GM23338 (cell line): Measurements from ENCODE around the gene TUFT1. TPM values are rescaled to one million over a fixed set of nuclear protein-coding genes. Genes with fewer than 3 reads are reported as not detected.
A peak's percentile ranks its signal among the peaks of the same experiment; 100 is the strongest.

Source experiments
- ATAC-seq: fragments of 200-7000 bp; cut with Tn5 transposase; 3 replicates; pipeline ENCODE4 v1.9.1; 2020
- DNase-seq: peaks from one replicate; pipeline ENCODE4 v3.0.0-alpha.2; 2015; ENCODE audit warnings: low spot score
- H2AFZ ChIP-seq: fragments of 200-600 bp; sonication (generic); 2 replicates; pipeline ENCODE4 v1.8.0; 2016; ENCODE audit warnings: antibody characterized with exemption, mild to moderate bottlenecking, moderate library complexity
- H3F3A ChIP-seq: fragments of 200-600 bp; sonication (generic); replicated peaks from 2 replicates; pipeline ENCODE4 v1.8.0; 2017; ENCODE audit warnings: antibody characterized with exemption, mixed run types, low read depth
- H3K27ac ChIP-seq: fragments of 200-600 bp; sonication (generic); 2 replicates; pipeline ENCODE4 v1.6.1; 2016; ENCODE audit warnings: low read depth
- H3K27me3 ChIP-seq: fragments of 200-600 bp; sonication (generic); 2 replicates; pipeline ENCODE4 v1.8.0; 2016; ENCODE audit warnings: mild to moderate bottlenecking, mixed run types, moderate library complexity; ENCODE audit not compliant: insufficient read depth
- H3K36me3 ChIP-seq: fragments of 200-600 bp; sonication (generic); 2 replicates; pipeline ENCODE4 v1.8.0; 2016; ENCODE audit warnings: mild to moderate bottlenecking; ENCODE audit not compliant: insufficient read depth
- H3K4me1 ChIP-seq: fragments of 200-600 bp; sonication (generic); 2 replicates; pipeline ENCODE4 v1.8.0; 2016; ENCODE audit warnings: mild to moderate bottlenecking, moderate library complexity; ENCODE audit not compliant: insufficient read depth
- H3K4me2 ChIP-seq: fragments of 200-600 bp; sonication (generic); 2 replicates; pipeline ENCODE4 v1.7.1; 2017; ENCODE audit warnings: mixed run types
- H3K4me3 ChIP-seq: fragments of 200-600 bp; sonication (generic); 2 replicates; pipeline ENCODE4 v1.6.1; 2016; ENCODE audit warnings: mixed run types
- H3K79me2 ChIP-seq: fragments of 200-600 bp; sonication (generic); replicated peaks from 2 replicates; pipeline ENCODE4 v1.8.0; 2017; ENCODE audit warnings: mild to moderate bottlenecking; ENCODE audit not compliant: insufficient read depth
- H3K9me2 ChIP-seq: fragments of 200-600 bp; sonication (generic); 2 replicates; pipeline ENCODE4 v1.8.0; 2017; ENCODE audit not compliant: insufficient read depth
- H4K20me1 ChIP-seq: fragments of 200-600 bp; sonication (generic); replicated peaks from 2 replicates; pipeline ENCODE4 v1.8.0; 2017; ENCODE audit warnings: mild to moderate bottlenecking; ENCODE audit not compliant: insufficient read depth
- H3K27ac Mint-ChIP-seq: 2 replicates; pipeline ENCODE4 v1.8.0; 2020; ENCODE audit warnings: inconsistent platforms, mild to moderate bottlenecking, moderate library complexity, mixed read lengths
- H3K27me3 Mint-ChIP-seq: 3 replicates; pipeline ENCODE4 v1.8.0; 2022; ENCODE audit warnings: low read depth, mild to moderate bottlenecking, moderate library complexity, mixed read lengths, inconsistent platforms; ENCODE audit not compliant: insufficient read depth, poor library complexity
- H3K36me3 Mint-ChIP-seq: 3 replicates; pipeline ENCODE4 v1.8.0; 2021; ENCODE audit warnings: low read depth, mild to moderate bottlenecking, inconsistent platforms, moderate library complexity, mixed read lengths
- H3K4me1 Mint-ChIP-seq: 3 replicates; pipeline ENCODE4 v1.8.0; 2020; ENCODE audit warnings: mild to moderate bottlenecking, inconsistent platforms, mixed read lengths
- H3K4me3 Mint-ChIP-seq: 3 replicates; pipeline ENCODE4 v1.8.0; 2021; ENCODE audit warnings: moderate library complexity, mild to moderate bottlenecking, inconsistent platforms, mixed read lengths
- H3K9me3 Mint-ChIP-seq: 3 replicates; pipeline ENCODE4 v1.8.0; 2020; ENCODE audit warnings: moderate library complexity, mild to moderate bottlenecking, inconsistent platforms, mixed read lengths
- CREB1 ChIP-seq: fragments of 250-450 bp; sonication (Bioruptor Pico); IDR thresholded peaks from 2 replicates; pipeline ENCODE4 v1.5.0; 2020; ENCODE audit warnings: low read depth, mild to moderate bottlenecking, moderate library complexity
- EZH2phosphoT487 ChIP-seq: fragments of 200-600 bp; sonication (generic); IDR thresholded peaks from one replicate; pipeline ENCODE4 v1.8.1; 2018; ENCODE audit warnings: antibody characterized with exemption; ENCODE audit not compliant: unreplicated experiment
- ZNF331 ChIP-seq: fragments of 250-450 bp; sonication (Bioruptor Pico); IDR thresholded peaks from 2 replicates; pipeline ENCODE4 v1.5.0; 2020; ENCODE audit warnings: low read depth, mild to moderate bottlenecking, moderate library complexity
- ZNF462 ChIP-seq: fragments of 250-450 bp; sonication (Bioruptor Pico); IDR thresholded peaks from 2 replicates; pipeline ENCODE4 v1.5.0; 2020; ENCODE audit warnings: mild to moderate bottlenecking, moderate library complexity
- polyA plus RNA-seq: library from polyadenylated mRNA; unstranded; fragments of >200 nt; fragmentation: Nextera tagmentation; extraction: Ambion mirVana; gene quantifications from 2 replicates; pipeline ENCODE4 v1.2.1, GENCODE V29; 2016
- total RNA-seq: library from RNA; depleted of rRNA; stranded (reverse); fragments of >200 nt; shearing (Covaris generic); gene quantifications from 2 replicates; pipeline ENCODE4 v1.2.3, GENCODE V29; 2014

Gene TUFT1
- total and polyA plus RNA-seq, 2 experiments from 2014 or later, result 6.0 to 11.9 TPM

GRCh38 chr1:151547119-151547899 lies 7.2 kb downstream of the TUFT1 start:
- H3K9me2 ChIP-seq, result no peaks in the 10 kb centered on the region
- peaks cover 9% of the 10 kb centered on the region for H3K4me1 ChIP-seq
- peaks cover 3% of the 10 kb centered on the region; the same call in 1 of the 2 replicates for H4K20me1 ChIP-seq
- H3F3A ChIP-seq, result no peaks in the 10 kb centered on the region
- H3K27ac ChIP-seq, result peak overlapping the region; percentile 52
- H3K36me3 ChIP-seq, result no peaks in the 10 kb centered on the region
- Mint-ChIP-seq H3K4me3 (peak overlapping the region; percentile 3; the same call in 1 of the 3 replicates), H3K27me3 (peaks cover 1% of the 10 kb centered on the region), H3K27ac (peak overlapping the region; percentile 82), H3K36me3 (no peaks in the 10 kb centered on the region; the same call in 2 of the 3 replicates), H3K4me1 (peaks cover 27% of the 10 kb centered on the region), H3K9me3 (no peaks in the 10 kb centered on the region)
- ATAC-seq, result peak; percentile 78
- peaks cover 70% of the 10 kb centered on the region for H3K79me2 ChIP-seq
- no peaks in the 10 kb centered on the region for H3K27me3 ChIP-seq
- DNase-seq, result peak; percentile 90
- TF ChIP-seq CREB1 (peak; percentile 35), ZNF462 (no peak)
- H2AFZ ChIP-seq, result no peak overlapping the region
- peak overlapping the region; percentile 49; the same call in 1 of the 2 replicates for H3K4me2 ChIP-seq
- no peak overlapping the region for H3K4me3 ChIP-seq

GRCh38 chr1:151547900-151548230 lies 7.8 kb downstream of the TUFT1 start:
- H3K9me3 Mint-ChIP-seq, result no peaks in the 10 kb centered on the region
- DNase-seq (no peak), ATAC-seq (peak; percentile 8; the same call in 1 of the 3 replicates)
- H3K27ac Mint-ChIP-seq, result peak overlapping the region; percentile 45; the same call in 1 of the 2 replicates
- H3K79me2 ChIP-seq, result peaks cover 67% of the 10 kb centered on the region
- H3K36me3 ChIP-seq, result no peaks in the 10 kb centered on the region
- no peaks in the 10 kb centered on the region for H3K27me3 ChIP-seq
- H4K20me1 ChIP-seq, result peaks cover 4% of the 10 kb centered on the region; the same call in 1 of the 2 replicates
- peaks cover 1% of the 10 kb centered on the region for H3K27me3 Mint-ChIP-seq
- H3K4me1 Mint-ChIP-seq, result peaks cover 24% of the 10 kb centered on the region
- H3K9me2 ChIP-seq, result no peaks in the 10 kb centered on the region
- no peak overlapping the region for H2AFZ ChIP-seq
- H3K27ac ChIP-seq, result peak overlapping the region; percentile 41; the same call in 1 of the 2 replicates
- no peaks in the 10 kb centered on the region for H3F3A ChIP-seq
- peaks cover 9% of the 10 kb centered on the region for H3K4me1 ChIP-seq
- H3K36me3 Mint-ChIP-seq, result no peaks in the 10 kb centered on the region; the same call in 2 of the 3 replicates
- no peak overlapping the region for H3K4me3 Mint-ChIP-seq
- no peak overlapping the region for H3K4me3 ChIP-seq
- peak overlapping the region; percentile 49; the same call in 1 of the 2 replicates for H3K4me2 ChIP-seq
- no peak for TF ChIP-seq CREB1
- no peak for TF ChIP-seq ZNF462
- TF ChIP-seq EZH2phosphoT487, result no peak
- TF ChIP-seq ZNF331 (CRISPR knock-in tag), result no peak
